Pancreas (tissue), 10 donors: ENCODE results near the gene PDE8A. TPM values are rescaled to one million over a fixed set of nuclear protein-coding genes. Genes with fewer than 3 reads are reported as not detected.
A peak's percentile ranks its signal among the peaks of the same experiment; 100 is the strongest.

ENCODE experiments used
- ATAC-seq, 4 donors: fragments of 200-7000 bp; cut with Tn5 transposase; one replicate each; pipeline versions ENCODE4 v1.8.0 to v1.9.1; 2020; ENCODE audit warnings: mild to moderate bottlenecking in 4 of 4, moderate library complexity in 4 of 4
- DNase-seq, 6 donors: peaks; one replicate each; pipeline ENCODE4 v3.0.0-alpha.2; 2020
- FAIRE-seq: peaks from 2 replicates; lab custom pipeline; 2012; peaks lifted over from hg19 to GRCh38; lab: Jason Lieb, UNC
- H3K27ac ChIP-seq, 4 donors: fragments of 200-600 bp; sonication (generic); 1 replicate in 3 of 4; 2 replicates in 1 of 4; pipeline versions ENCODE4 v1.5.0 to v1.8.0; 2020
- H3K27me3 ChIP-seq, 4 donors: fragments of 200-600 bp; one replicate each; pipeline ENCODE4 v1.8.0; 2021
- H3K36me3 ChIP-seq, 3 donors: fragments of 200-600 bp; sonication (generic) in 1 of 3; one replicate each; pipeline versions ENCODE4 v1.5.0 to v1.8.0; 2020 to 2021
- H3K4me1 ChIP-seq, 3 donors: fragments of 200-600 bp; one replicate each; pipeline ENCODE4 v1.8.0; 2021
- H3K4me3 ChIP-seq, 4 donors: fragments of 200-600 bp; sonication (generic) in 2 of 4; one replicate each; pipeline versions ENCODE4 v1.5.0 to v1.8.0; 2020 to 2021
- H3K9me3 ChIP-seq, 4 donors: fragments of 200-600 bp; one replicate each; pipeline ENCODE4 v1.8.0; 2021
- WGBS, 2 donors: extraction: QIAGEN DNeasy Blood & Tissue Kit; methylation state at CpG; one replicate each; pipeline ENCODE4 v1.1.7; 2013; 5-methylcytosine and 5-hydroxymethylcytosine counted together
- intact Hi-C, 3 donors: fragments of 100-400 bp; cut with DNase I; formaldehyde crosslinking; loops; one replicate each; pipeline versions ENCODE4 v1.11.1 to v1.14.2; 2022
- polyA plus RNA-seq, 2 donors: library from polyadenylated mRNA; stranded (reverse); fragments of 200-250 nt; gene quantifications; one replicate each; pipeline ENCODE4 v1.2.3, GENCODE V29; 2013
- total RNA-seq, 6 donors: library from RNA; stranded (reverse); fragmentation: NEBNext Ultra II Directional in 4 of 6; extraction: Animal tissue kit (Norgen Biotek cat#: 25700) in 4 of 6; gene quantifications; one replicate each; pipeline versions ENCODE4 v1.2.1 to v1.2.4, GENCODE V29; 2021 to 2023
- TF ChIP-seq, protein P1 (sequence below), 4 donors: fragments of 200-600 bp; sonication (generic) in 3 of 4; IDR thresholded peaks; one replicate each; pipeline versions ENCODE4 v1.5.0 to v1.8.0; 2021; ENCODE audit warnings: antibody characterized with exemption in 4 of 4
- donor health status: healthy with polysubstance abuse.
- donor health status: DM: no; HTN: no; CAD: no; lungs with moderate emphysema.
- donor health status: DM: no; HTN: no; CAD: no.
- donor health status: control.
- donor health status: control.
- donor health status: Bipolar disorder and iron deficiency.
- donor health status: DM: yes; HTN: yes; CAD: no.
- donor health status: DM: no; HTN: no; CAD: no.
- donor health status: DM: no; HTN: no; CAD: no.
- donor health status: DM: yes; HTN: yes; CAD: no.

PDE8A gene
- total and polyA plus RNA-seq, 8 donors = 14.7 to 31.3 (median 20.7) TPM

DNA sequence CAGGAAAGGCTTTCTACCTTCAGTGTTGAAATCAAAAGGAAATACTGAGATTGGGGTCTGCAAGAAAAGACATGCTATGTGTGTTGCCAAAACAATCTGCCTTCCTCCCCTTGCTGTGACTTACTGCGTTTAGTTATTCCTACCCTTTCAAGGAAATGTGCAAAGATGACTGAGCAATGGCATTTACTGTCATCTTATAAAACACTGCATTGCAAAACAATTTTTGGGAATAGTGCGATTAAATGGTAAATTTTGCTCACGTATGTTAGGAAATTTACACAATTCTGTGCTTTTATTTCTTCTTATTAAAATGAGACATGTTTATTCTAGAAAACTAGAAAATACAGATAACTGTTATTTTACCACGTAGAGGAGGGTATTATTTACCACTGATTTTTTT lies 45.8 kb downstream of the PDE8A start:
- Histone ChIP-seq H3K9me3 (no peaks in the 10 kb centered on the region), H3K36me3 (no peaks in the 10 kb centered on the region), H3K4me1 (peaks cover 37 to 84% (median 75%) of the 10 kb centered on the region in 3 donors), H3K27me3 (no peaks in the 10 kb centered on the region), H3K4me3 (no peak overlapping the region), H3K27ac (peak overlapping the region in 3 of 4 donors; percentile 2 to 72 (median 62))
- DNase-seq = no peak
- ATAC-seq = no peak
- 75 to 77% methylated on average over 4 of the region's 4 CpGs for WGBS, 2 donors
- no peak for FAIRE-seq
- intact Hi-C loops = no loop called here
- TF ChIP-seq, protein P1, sequence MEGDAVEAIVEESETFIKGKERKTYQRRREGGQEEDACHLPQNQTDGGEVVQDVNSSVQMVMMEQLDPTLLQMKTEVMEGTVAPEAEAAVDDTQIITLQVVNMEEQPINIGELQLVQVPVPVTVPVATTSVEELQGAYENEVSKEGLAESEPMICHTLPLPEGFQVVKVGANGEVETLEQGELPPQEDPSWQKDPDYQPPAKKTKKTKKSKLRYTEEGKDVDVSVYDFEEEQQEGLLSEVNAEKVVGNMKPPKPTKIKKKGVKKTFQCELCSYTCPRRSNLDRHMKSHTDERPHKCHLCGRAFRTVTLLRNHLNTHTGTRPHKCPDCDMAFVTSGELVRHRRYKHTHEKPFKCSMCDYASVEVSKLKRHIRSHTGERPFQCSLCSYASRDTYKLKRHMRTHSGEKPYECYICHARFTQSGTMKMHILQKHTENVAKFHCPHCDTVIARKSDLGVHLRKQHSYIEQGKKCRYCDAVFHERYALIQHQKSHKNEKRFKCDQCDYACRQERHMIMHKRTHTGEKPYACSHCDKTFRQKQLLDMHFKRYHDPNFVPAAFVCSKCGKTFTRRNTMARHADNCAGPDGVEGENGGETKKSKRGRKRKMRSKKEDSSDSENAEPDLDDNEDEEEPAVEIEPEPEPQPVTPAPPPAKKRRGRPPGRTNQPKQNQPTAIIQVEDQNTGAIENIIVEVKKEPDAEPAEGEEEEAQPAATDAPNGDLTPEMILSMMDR (IDR thresholded peaks at IDR 0.05) = no peak

DNA sequence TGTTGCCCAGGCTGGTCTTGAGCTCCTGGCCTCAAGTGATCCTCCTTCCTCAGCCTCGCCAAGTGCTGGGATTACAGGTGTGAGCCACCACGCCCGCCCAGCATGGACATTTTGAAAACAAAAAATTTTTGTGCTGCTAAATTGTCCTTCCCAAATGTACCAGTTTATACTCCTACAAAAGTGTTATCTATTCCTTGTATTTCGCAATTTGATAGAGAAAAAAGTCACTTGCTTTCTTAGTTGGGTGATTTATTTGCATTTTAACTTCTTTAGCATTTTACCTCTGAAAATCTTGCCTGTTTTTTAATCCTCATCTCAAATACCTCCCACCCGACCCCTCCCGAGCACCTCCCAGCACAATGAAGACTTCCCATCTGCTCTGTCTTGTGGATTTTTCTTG lies 46.8 kb downstream of the PDE8A start:
- H3K4me1 ChIP-seq = peaks cover 44 to 94% (median 84%) of the 10 kb centered on the region in 3 donors
- no peak for FAIRE-seq

DNA sequence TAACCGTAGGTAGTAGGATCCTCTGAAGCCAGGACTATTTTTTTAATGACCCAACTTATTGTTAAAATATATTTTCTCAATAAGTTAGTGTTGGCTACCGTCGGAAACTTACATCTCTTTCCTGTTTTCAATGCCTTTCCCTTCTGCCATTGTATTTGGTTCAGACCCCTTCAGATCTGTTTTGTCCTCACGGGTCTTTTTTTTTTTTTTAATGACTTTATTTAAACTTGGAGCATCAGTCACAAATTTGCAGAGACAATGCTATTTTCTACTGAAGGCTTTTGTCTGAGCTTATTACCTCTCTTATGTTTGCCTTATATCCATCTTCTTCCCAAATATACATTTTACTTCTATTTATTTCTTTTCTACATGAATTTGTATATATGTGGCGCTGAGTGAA lies 47.6 kb downstream of the PDE8A start:
- Histone ChIP-seq H3K27ac (peak overlapping the region in 3 of 4 donors; percentile 20 to 80 (median 72)), H3K4me3 (no peak overlapping the region), H3K36me3 (no peaks in the 10 kb centered on the region), H3K27me3 (no peaks in the 10 kb centered on the region), H3K9me3 (no peaks in the 10 kb centered on the region), H3K4me1 (peaks cover 45 to 93% (median 80%) of the 10 kb centered on the region in 3 donors)
- intact Hi-C loops = no loop called here
- WGBS, 2 donors = 87 to 91% methylated on average over 5 of the region's 5 CpGs
- no peak for FAIRE-seq
- ATAC-seq = no peak
- DNase-seq = no peak
- TF ChIP-seq, protein P1 (IDR thresholded peaks at IDR 0.05) = no peak

More for the DNA sequence above, 46.8 kb downstream of the PDE8A start:
- H3K27me3 ChIP-seq = no peaks in the 10 kb centered on the region
- H3K36me3 ChIP-seq = no peaks in the 10 kb centered on the region
- DNase-seq (no peak), ATAC-seq (no peak)
- intact Hi-C loops = no loop called here
- WGBS, 2 donors = 72 to 88% methylated on average over 6 of the region's 6 CpGs
- no peaks in the 10 kb centered on the region for H3K9me3 ChIP-seq
- TF ChIP-seq, protein P1 (IDR thresholded peaks at IDR 0.05) = no peak
- no peak overlapping the region for H3K4me3 ChIP-seq
- no peak overlapping the region for H3K27ac ChIP-seq

DNA sequence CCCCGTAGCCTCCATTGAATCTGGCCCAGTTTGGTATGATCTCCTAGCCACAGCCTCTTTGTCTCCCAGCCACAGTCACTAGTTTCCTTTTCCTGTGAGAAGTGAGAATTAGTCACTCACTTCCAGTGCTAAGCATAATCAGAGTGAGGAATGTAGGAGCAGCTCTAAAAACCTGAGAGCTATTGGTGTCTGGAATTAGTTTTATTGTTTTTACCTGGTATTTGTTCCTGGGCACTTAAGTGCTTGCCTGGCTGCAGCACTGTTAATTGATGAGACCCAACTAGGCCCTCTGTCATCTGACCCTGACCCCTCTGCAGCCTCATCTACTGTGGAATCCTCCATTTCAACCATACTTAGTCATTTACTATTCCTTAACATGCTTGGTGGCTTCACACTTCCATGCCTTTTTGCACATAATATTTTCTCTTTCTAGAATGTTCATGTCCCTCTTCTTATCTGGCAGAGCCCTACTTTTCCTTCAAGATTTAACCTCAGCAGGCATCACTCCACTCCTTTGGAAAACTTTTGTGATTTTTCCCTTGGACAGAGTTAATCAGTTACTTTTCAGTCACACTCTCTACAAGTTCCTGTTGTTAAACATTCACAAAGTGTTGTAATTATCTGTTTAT lies 48.8 kb downstream of the PDE8A start:
- 72 to 79% methylated on average over 1 of the region's 1 CpG for WGBS, 2 donors
- Histone ChIP-seq H3K36me3 (no peaks in the 10 kb centered on the region), H3K9me3 (no peaks in the 10 kb centered on the region), H3K4me3 (no peak overlapping the region), H3K27ac (peak overlapping the region; percentile 20 to 80 (median 56)), H3K27me3 (no peaks in the 10 kb centered on the region), H3K4me1 (peaks cover 45 to 82% (median 68%) of the 10 kb centered on the region in 3 donors)
- no peak for DNase-seq
- ATAC-seq = peak; percentile 49 to 74 (median 65)
- TF ChIP-seq, protein P1 (IDR thresholded peaks at IDR 0.05) = no peak
- peak; percentile 53 for FAIRE-seq
- intact Hi-C loops = no loop called here
